ENCODE data around the gene PCDH17.

- TF ChIP-seq, protein P1, sequence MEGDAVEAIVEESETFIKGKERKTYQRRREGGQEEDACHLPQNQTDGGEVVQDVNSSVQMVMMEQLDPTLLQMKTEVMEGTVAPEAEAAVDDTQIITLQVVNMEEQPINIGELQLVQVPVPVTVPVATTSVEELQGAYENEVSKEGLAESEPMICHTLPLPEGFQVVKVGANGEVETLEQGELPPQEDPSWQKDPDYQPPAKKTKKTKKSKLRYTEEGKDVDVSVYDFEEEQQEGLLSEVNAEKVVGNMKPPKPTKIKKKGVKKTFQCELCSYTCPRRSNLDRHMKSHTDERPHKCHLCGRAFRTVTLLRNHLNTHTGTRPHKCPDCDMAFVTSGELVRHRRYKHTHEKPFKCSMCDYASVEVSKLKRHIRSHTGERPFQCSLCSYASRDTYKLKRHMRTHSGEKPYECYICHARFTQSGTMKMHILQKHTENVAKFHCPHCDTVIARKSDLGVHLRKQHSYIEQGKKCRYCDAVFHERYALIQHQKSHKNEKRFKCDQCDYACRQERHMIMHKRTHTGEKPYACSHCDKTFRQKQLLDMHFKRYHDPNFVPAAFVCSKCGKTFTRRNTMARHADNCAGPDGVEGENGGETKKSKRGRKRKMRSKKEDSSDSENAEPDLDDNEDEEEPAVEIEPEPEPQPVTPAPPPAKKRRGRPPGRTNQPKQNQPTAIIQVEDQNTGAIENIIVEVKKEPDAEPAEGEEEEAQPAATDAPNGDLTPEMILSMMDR (IDR thresholded peaks at IDR 0.05): no peak
- TF ChIP-seq POLR2A (IDR thresholded peaks at IDR 0.05): no peak
These were observed 35.8 kb upstream of the PCDH17 start for GRCh38 chr13:57595775-57596174.
